Mononuclear cell (primary cell): ENCODE data around the gene GIT1. TPM values are rescaled to one million over a fixed set of nuclear protein-coding genes. Genes with fewer than 3 reads are reported as not detected.

Experiments used
- H3K27me3 ChIP-seq: 2 replicates; pipeline ENCODE4 v1.6.0; 2011; ENCODE audit warnings: low read length, control low read depth; ENCODE audit not compliant: insufficient read depth
- H3K4me1 ChIP-seq: 2 replicates; pipeline ENCODE4 v1.5.1; 2011; ENCODE audit warnings: mild to moderate bottlenecking, low read length, control low read depth; ENCODE audit not compliant: insufficient read depth
- H3K4me3 ChIP-seq: 2 replicates; pipeline ENCODE4 v1.5.1; 2011; ENCODE audit warnings: mild to moderate bottlenecking, low read length, moderate library complexity
- H3K9me3 ChIP-seq: 2 replicates; pipeline ENCODE4 v1.5.1; 2011; ENCODE audit warnings: low read depth, mild to moderate bottlenecking, control low read depth, low read length
- total RNA-seq: library from RNA; depleted of rRNA; stranded (reverse); fragments of >200 nt; gene quantifications from one replicate; pipeline ENCODE4 v1.2.3, GENCODE V29; 2012

GIT1 gene
- 17.5 TPM for total RNA-seq

DNA sequence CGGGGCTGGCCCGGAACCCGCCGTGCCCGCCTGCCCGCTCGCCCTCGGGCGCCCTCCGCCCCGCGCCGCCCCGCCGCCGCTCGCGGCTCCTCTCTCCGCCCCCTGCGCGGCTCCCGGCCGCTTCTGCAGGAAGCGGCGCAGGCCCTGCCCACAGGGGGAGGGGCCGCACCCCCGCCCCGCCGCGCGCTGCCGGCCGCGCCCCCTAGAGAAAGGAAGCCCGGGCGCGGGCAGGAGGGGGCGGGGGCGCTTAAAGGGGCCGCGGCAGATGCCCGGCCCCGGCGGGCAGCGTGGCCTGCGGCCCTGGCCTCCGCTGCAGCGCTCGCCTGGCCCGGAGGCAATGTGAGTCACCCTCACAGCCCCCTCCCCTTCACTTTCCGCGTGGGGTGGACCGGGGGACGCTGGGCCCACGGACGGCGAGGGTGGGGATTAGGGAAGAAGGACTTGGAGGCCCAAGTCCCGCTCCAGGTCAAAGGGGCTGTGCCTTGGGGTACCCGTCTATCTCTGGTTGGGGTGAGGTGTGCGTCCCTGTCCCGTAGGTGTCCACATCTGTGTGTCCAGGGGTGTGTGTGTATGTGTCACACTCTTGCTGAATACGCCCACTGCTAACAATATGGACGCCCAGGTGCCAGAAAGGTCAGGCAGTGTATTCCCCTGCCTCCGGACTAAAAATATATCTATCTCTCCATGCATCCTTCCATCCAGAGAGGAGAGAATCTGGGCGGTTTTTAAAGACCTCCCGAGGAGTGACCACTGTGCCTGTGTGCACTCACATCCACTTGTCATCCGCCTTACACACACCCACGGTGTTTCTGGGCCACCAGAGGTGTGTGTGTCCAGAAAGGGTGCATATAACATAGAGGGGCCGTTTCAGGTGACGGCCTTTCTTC is at the start of gene GIT1:
Gene GIT1 (minus strand): TSS at position 125 of the 887 bp plus-strand sequence. CDS start 270 bp downstream, outside the sequence.
- no peaks in the 10 kb centered on the region for H3K9me3 ChIP-seq
- H3K4me1 ChIP-seq = peaks cover 81% of the 10 kb centered on the region
- H3K27me3 ChIP-seq = peaks cover 5% of the 10 kb centered on the region
- peak within 1 kb of the TSS; percentile 58 for H3K4me3 ChIP-seq

DNA sequence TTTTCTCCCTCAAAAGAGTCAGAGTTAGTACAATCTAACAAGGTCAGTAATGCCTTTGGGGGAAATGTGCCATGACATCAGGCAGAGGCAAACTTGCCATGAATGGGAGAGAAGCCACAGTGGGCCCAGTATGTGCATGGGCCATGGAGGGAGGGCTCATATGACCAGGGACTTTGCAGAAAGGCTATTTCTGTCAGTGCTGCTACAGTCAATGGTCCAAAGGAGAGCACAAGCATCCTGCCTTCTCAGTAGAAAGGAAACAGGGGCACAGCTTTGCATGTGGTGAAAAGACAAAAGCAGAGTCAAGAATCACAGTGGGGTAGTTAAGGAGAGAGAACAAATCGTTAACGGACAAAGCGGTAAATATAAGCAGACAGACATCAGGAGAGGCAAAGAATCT is 44.4 kb upstream of the GIT1 start:
- Histone ChIP-seq H3K4me1 (no peaks in the 10 kb centered on the region), H3K4me3 (no peak overlapping the region), H3K27me3 (no peaks in the 10 kb centered on the region), H3K9me3 (no peaks in the 10 kb centered on the region)

GRCh38 chr17:29630630-29631193 is 41.3 kb upstream of the GIT1 start:
- Histone ChIP-seq H3K27me3 (no peaks in the 10 kb centered on the region), H3K9me3 (no peaks in the 10 kb centered on the region), H3K4me3 (no peak overlapping the region), H3K4me1 (no peaks in the 10 kb centered on the region)

DNA sequence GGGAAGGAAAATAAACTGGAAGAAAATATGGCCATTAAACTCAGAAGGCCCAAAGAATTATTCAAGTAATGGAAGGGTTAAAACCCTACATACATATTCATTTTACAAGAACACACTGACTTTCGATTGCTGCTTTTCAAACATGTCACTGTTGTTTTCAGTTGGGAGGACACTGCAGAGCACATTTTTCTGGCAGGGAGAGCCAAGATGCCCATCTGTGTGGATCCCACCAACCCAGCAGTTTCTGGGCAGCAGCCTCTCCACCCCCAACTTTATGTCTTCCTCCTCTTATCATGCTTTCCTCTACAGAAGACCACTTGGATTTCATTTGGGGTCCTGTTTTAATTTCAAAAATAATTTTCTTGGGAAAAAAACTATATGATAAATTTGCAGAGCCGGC is 40.4 kb upstream of the GIT1 start:
- H3K4me1 ChIP-seq = no peaks in the 10 kb centered on the region
- H3K27me3 ChIP-seq = no peaks in the 10 kb centered on the region
- H3K9me3 ChIP-seq = no peaks in the 10 kb centered on the region
- no peak overlapping the region for H3K4me3 ChIP-seq

DNA sequence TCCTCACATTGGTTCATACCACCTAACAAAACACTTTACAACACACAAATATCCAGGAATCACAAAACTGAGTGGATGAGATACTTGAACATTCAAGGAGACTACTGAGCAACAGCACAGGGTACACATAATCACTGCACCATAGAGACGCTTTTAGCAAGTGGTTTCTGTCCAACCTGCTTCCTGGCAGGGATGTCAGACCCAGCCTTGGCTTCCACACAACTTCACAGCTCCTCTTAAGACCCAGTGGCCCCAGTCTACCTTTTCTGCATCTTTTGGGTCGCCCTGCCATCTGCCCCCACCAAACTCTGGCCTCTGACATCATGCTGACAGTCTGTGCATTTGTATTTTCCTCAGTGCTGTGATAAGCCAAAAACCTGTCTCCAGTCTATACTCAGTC is 39.2 kb upstream of the GIT1 start:
- no peak overlapping the region for H3K4me3 ChIP-seq
- H3K4me1 ChIP-seq = no peaks in the 10 kb centered on the region
- no peaks in the 10 kb centered on the region for H3K27me3 ChIP-seq
- H3K9me3 ChIP-seq = no peaks in the 10 kb centered on the region

DNA sequence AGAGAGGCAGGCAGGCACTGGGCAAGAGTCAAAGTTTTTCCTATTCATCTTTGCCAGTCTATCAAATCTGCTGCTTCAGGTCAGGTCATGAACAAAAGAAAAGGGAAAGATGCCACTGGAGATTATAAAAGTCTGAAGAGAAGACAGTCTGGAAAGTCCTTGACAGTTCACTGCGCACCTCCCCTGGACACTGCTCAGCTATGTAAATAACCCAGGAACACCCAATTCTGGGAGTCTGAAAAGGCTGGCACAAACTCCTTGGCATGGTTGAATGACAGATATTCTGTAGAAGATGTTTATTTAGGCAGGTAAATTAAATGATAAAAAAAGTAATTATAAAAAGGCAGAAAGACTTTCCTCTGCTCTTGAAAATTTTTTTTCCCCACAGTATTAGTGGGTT is 38.5 kb upstream of the GIT1 start:
- no peaks in the 10 kb centered on the region for H3K27me3 ChIP-seq
- H3K9me3 ChIP-seq = no peaks in the 10 kb centered on the region

DNA sequence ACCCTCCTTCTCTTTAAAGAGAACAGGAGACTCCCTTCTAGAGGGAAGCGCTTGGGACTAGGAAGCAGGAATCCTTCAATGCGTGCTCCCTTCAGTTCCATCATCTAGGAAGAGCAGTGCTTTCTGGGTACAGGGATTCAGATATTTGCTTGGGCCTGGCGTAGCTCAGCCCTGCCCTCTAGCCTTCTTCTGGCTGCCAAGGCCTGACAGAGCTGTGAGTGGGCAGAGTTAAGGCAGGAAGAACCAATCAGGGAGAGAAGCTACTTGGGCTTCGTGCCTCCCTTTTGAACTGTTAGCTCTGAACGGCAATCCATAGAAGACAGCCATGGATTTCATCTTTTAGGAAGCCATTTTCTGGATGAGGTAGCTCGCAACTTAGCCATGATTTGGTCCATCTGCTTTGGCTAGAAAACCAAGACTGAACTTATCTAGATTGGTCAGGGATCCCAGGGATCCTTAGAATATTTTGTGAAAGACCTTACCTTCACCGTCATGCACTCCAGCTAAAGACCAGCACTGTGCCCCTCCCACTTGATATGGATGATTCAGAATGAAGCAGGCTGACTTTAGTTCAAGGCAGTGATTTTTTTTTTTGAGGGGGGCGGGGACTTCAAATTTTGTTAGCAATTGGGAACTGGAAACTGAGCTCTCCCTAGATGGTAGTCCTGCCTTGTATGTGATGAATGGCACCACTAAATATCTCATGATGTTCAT is 35.7 kb upstream of the GIT1 start:
- H3K4me1 ChIP-seq = peaks cover 17% of the 10 kb centered on the region
- no peaks in the 10 kb centered on the region for H3K9me3 ChIP-seq
- no peaks in the 10 kb centered on the region for H3K27me3 ChIP-seq
- H3K4me3 ChIP-seq = no peak overlapping the region

More for the DNA sequence above, 38.5 kb upstream of the GIT1 start:
- no peak overlapping the region for H3K4me3 ChIP-seq
- H3K4me1 ChIP-seq = peaks cover 5% of the 10 kb centered on the region

GRCh38 chr17:29624586-29624985 is 35.1 kb upstream of the GIT1 start:
- peaks cover 17% of the 10 kb centered on the region for H3K4me1 ChIP-seq
- H3K4me3 ChIP-seq = no peak overlapping the region
- no peaks in the 10 kb centered on the region for H3K27me3 ChIP-seq
- no peaks in the 10 kb centered on the region for H3K9me3 ChIP-seq

DNA sequence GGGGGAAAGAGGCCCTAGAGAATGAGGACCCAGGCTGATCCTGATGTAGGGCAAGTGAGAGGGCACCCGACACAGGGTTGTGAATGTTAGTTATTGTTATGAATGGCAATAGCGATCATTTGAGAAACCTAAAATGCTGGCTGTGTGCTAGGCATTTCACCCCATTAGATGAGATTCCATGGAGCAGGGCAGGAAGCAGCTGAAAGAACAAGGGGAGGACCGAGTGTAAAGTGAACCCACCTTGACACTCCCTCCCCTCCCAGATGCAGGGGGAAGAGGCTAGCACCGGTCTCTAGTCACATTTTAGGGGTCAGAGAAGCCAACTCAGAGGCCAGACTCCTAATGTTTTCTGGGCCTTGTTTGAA is 33.8 kb upstream of the GIT1 start:
- H3K27me3 ChIP-seq = no peaks in the 10 kb centered on the region
- H3K4me1 ChIP-seq = peaks cover 19% of the 10 kb centered on the region
- H3K4me3 ChIP-seq = no peak overlapping the region
- H3K9me3 ChIP-seq = no peaks in the 10 kb centered on the region

- Histone ChIP-seq H3K27me3 (no peaks in the 10 kb centered on the region), H3K9me3 (no peaks in the 10 kb centered on the region), H3K4me3 (peak within 1 kb of the TSS; percentile 36), H3K4me1 (peaks cover 26% of the 10 kb centered on the region)
Measured at GRCh38 chr17:29622337-29623282, 33.2 kb upstream of the GIT1 start, which contains the start of gene CORO6. Gene CORO6, minus strand, starts transcription at chr17:29622912. Its CDS starts 1,491 bp downstream, at chr17:29621421.

- no peak overlapping the region for H3K4me3 ChIP-seq
- H3K4me1 ChIP-seq = peaks cover 34% of the 10 kb centered on the region
- H3K27me3 ChIP-seq = peaks cover under 1% of the 10 kb centered on the region
- H3K9me3 ChIP-seq = no peaks in the 10 kb centered on the region
Measured at GRCh38 chr17:29621751-29622194, 32.3 kb upstream of the GIT1 start.

DNA sequence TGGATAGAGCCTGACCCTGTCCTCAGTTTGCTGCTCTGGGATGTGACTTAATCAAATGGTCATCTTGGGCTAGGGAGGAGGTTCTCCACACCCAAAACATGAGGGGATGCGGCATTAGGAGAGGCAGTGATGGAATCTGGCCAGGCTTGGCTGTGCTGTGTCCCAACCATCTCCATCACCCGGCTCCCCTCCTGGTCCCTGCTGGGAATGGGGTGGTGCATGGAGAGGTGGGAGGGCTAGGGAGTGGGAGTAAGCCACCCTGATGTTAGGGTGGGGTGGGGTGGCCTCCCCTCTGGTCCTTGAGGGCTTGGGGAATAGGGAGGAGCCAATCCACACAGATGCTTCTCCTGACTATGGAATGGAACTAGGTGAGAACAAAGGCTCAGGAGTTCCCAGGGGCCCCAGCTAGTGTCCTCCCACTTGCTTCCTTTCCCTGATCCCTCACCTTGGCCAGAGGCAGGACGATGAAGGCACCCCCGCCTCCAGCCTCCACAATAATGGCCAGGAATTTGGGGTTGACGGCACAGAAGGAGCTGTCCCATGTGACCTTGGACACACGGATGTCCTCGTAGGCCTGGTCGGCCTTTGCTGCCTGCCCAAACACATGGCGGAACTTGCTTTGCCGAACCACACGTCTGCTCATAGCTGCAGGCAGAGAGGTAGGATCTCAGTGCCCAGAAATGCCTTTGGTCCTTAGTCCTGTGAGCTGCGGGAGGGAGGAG is 31.5 kb upstream of the GIT1 start:
- H3K9me3 ChIP-seq = no peaks in the 10 kb centered on the region
- peaks cover 43% of the 10 kb centered on the region for H3K4me1 ChIP-seq
- H3K27me3 ChIP-seq = peaks cover 9% of the 10 kb centered on the region
- H3K4me3 ChIP-seq = no peak overlapping the region

DNA sequence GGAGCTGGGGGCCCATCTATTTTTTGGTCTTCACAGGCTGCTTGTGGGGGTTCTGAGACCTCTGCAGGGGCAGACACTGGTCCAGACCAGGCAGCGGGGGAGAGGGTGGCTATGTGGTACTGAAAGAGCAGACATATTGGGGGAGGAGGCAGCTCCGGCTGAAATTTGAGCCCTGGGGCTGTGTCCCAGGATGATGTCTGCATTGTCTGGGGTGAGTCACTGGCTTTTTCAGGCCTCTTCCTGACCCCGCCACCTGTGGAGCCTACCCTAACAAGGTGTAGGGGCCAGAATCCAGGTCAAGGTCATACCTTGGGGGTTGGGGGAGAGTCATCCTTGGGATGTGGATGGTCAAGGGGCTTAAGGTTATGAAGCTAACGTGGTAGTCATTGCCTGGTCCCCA is 30.8 kb upstream of the GIT1 start:
- H3K9me3 ChIP-seq = no peaks in the 10 kb centered on the region
- H3K4me1 ChIP-seq = peaks cover 49% of the 10 kb centered on the region
- H3K4me3 ChIP-seq = no peak overlapping the region
- peaks cover 10% of the 10 kb centered on the region for H3K27me3 ChIP-seq

DNA sequence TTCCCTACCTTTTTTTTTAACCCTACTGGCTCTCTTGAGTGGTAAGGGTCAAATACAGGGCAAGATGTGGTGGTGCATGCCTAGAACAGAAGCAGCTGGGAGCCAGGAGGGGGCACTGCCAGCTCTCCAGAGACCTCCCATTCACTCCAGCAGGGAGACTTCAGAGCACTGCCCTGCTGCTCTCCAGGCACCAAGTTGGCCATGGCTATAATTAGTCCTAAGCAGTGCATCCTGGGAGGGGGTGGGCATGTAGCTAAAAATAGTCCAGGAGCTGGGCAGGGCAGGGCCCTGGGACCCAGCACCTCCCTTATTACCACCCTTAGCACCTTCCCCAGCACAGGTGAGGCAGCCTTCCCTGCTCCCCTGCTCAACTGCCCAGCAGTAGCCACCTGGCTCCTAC is 29.8 kb upstream of the GIT1 start:
- Histone ChIP-seq H3K27me3 (peaks cover 10% of the 10 kb centered on the region), H3K4me1 (peaks cover 60% of the 10 kb centered on the region), H3K4me3 (no peak overlapping the region), H3K9me3 (no peaks in the 10 kb centered on the region)
